NT2/D1 (cell line): ENCODE data around the gene RHBDL1.
"Not testable (repeated sequence)": the region's sequence is repeated elsewhere in the genome, so short reads cannot be mapped to it uniquely, and the experiment has no call there.

Experiments
- DNase-seq: peaks from one replicate; pipeline ENCODE4 v3.0.0-alpha.2; 2011; ENCODE audit warnings: low read depth, low spot score
- H3K27me3 ChIP-seq: 2 replicates; pipeline ENCODE4 v1.6.0; 2011; ENCODE audit warnings: mild to moderate bottlenecking; ENCODE audit not compliant: insufficient read length, insufficient read depth
- H3K36me3 ChIP-seq: 2 replicates; pipeline ENCODE4 v1.6.1; 2011; ENCODE audit warnings: mild to moderate bottlenecking, low read length, mixed read lengths; ENCODE audit not compliant: insufficient read depth, insufficient read length
- H3K4me1 ChIP-seq: 2 replicates; pipeline ENCODE4 v1.5.1; 2011; ENCODE audit not compliant: insufficient read depth, insufficient read length
- H3K4me3 ChIP-seq: 2 replicates; pipeline ENCODE4 v1.5.1; 2011; ENCODE audit warnings: low read depth; ENCODE audit not compliant: insufficient read length
- H3K9ac ChIP-seq: 2 replicates; pipeline ENCODE4 v1.6.0; 2011; ENCODE audit warnings: low read depth; ENCODE audit not compliant: insufficient read length
- H3K9me3 ChIP-seq: 2 replicates; pipeline ENCODE4 v1.5.1; 2011; ENCODE audit warnings: mild to moderate bottlenecking, low read length; ENCODE audit not compliant: insufficient read depth
- SUZ12 ChIP-seq: IDR thresholded peaks from 2 replicates; pipeline ENCODE4 v1.6.1; 2011; ENCODE audit not compliant: insufficient read length, insufficient read depth; ENCODE audit errors: extremely low read depth
- YY1 ChIP-seq: IDR thresholded peaks from 2 replicates; pipeline ENCODE4 v1.6.1; 2011; ENCODE audit not compliant: insufficient read length, insufficient read depth
- ZNF274 ChIP-seq: IDR thresholded peaks from 2 replicates; pipeline ENCODE4 v1.6.1; 2011; ENCODE audit warnings: mild to moderate bottlenecking, low read depth, low read length

RHBDL1 gene

DNA sequence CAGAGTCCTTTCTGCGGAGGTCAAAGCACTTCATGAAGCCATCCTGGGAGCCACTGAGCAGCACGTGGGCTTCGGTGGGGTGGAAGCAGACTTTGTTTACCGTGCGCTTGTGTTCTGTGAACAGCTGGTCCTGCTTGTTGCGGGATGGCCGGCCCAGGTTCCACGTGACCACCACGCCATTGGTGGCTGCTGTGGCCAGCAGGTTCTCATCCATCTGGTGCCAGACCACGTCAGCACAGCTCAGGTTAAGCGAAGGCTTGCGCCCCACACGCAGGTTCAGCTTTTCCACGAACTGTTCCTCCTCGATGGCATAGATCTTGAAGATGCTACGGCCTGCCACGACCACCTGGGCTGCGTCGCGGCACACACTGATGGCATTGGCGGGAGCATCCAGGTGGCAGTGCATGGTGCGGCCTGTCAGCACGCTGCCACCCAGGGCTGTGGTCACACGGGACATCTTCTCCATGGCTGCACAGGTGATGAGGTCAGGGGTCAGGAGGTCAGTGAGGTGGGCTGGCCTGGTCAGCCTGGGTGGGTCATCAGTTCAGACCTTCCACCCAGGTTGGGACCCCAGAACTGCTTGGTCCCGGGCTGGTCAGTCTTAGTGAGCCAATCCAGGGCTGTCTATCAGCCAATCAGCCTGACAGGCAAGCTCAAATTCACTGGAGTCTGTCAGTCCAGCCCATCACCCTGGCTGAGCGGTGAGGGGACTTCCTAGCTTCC is 13.9 kb downstream of the RHBDL1 start:
- H3K9me3 ChIP-seq = no peaks in the 10 kb centered on the region
- peaks cover 28% of the 10 kb centered on the region for H3K27me3 ChIP-seq
- TF ChIP-seq YY1 = no peak
- no peak for TF ChIP-seq ZNF274
- TF ChIP-seq SUZ12 = no peak
- H3K4me3 ChIP-seq = peak overlapping the region; percentile 93
- peaks cover 50% of the 10 kb centered on the region for H3K36me3 ChIP-seq
- H3K4me1 ChIP-seq = peaks cover 15% of the 10 kb centered on the region
- DNase-seq = no peak
- H3K9ac ChIP-seq = peak overlapping the region; percentile 96

DNA sequence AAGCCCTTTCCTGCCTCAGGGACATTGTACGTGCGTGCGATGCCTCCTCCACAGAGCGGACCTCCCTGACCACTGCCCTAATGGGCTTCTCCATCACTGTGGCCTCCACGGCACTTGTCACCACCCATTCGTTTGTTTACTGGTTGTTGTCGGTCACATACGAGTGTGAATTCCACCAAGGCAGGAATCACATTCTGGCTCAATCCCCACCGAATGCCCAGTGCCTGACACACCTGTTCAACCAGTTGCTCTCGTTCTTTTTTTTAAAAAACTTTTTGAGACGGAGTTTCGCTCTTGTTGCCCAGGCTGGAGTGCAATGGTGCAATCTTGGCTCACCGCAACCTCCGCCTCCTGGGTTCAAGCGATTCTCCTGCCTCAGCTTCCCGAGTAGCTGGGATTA is 15.8 kb downstream of the RHBDL1 start:
- Histone ChIP-seq H3K36me3 (peaks cover 33% of the 10 kb centered on the region), H3K4me1 (peaks cover 20% of the 10 kb centered on the region), H3K27me3 (peaks cover 46% of the 10 kb centered on the region)
- not testable (repeated sequence) for H3K9me3 ChIP-seq, H3K9ac ChIP-seq, H3K4me3 ChIP-seq, DNase-seq

DNA sequence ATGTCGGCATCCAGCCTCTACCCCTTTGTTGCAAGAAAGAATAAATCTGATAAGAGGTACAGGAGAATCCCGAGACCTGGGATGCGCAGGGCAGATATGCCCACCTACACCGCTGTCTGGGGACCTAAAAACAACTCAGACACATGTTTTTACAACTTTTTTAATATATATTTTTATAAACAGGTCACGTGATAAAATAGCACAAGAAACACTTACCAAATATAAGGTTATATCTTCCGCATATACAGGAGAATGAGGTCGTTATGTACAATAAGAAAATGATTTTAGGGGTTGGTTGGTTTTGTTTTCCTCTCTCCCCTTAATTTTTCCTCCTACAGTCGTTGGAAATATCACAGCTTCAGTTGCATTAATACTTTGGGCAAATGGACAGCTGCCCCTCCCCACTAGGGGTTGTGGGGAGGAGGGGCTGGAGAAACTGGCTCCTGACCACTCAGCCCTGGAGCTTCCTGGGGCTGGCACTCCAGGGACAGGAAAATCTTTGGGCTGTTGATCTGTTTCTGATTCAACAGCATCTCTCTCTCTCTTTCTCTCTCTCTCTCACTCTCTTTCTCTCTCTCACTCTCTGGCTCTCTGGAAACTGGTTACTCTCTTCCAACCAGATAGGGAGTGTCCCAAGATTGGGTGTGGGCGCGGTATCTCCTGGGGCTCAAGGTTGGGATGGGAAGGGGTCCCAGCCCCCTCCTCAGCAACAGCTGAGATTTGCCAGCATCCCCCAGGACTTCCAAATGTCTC is 17.1 kb downstream of the RHBDL1 start:
- no peak for TF ChIP-seq SUZ12
- no peak for TF ChIP-seq YY1
- no peak for TF ChIP-seq ZNF274
- Histone ChIP-seq H3K9me3 (no peaks in the 10 kb centered on the region), H3K36me3 (peaks cover 20% of the 10 kb centered on the region), H3K4me3 (no peak overlapping the region), H3K9ac (no peak overlapping the region), H3K27me3 (peaks cover 58% of the 10 kb centered on the region), H3K4me1 (peaks cover 17% of the 10 kb centered on the region)
- no peak for DNase-seq

DNA sequence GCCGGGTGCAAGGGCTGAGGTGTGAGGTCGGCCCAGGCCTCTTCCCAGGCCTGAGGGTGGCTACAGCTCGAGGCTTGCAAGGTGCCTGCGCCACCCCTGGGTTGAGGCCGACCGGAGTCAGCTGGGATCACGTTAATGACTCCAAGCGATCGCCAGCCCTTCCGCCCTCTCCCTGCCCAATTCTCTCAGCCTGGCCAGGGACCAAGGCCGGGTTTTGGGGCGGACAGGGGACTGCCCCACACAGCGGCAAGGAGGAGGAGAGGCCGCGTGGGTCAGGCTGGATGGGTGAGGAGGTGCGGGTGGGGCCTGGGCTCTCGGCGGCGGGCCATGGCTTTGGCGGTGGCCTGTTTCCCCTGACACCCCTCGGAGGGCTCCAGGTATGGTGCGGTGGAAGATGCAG is 17.9 kb downstream of the RHBDL1 start:
- Histone ChIP-seq H3K27me3 (peaks cover 64% of the 10 kb centered on the region), H3K4me1 (peaks cover 17% of the 10 kb centered on the region), H3K9ac (no peak overlapping the region), H3K36me3 (peaks cover 11% of the 10 kb centered on the region), H3K9me3 (no peaks in the 10 kb centered on the region), H3K4me3 (no peak overlapping the region)
- DNase-seq = no peak
- TF ChIP-seq ZNF274 (no peak), YY1 (no peak), SUZ12 (no peak)

DNA sequence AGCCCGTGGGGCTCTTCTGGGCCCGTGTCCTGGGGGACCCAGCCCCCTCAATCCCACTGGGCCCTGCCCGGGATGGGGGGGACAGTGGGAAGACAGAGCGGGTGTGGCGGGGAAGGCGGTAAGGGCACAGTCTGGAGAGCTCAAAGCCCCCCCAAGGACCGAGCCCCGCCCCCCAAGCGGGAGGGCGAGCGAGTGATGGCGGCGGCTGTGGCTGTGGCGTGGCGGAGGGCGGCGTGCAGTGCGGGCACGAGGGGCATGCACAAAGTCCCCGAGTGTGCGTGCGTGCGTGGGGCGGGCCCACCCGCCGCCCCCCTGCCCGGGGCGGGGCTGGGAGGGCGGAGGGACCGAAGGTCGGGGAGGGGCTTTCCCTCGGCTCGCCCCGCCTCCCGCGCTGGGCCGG is 18.3 kb downstream of the RHBDL1 start:
- H3K4me1 ChIP-seq = peaks cover 17% of the 10 kb centered on the region
- H3K27me3 ChIP-seq = peaks cover 67% of the 10 kb centered on the region

DNA sequence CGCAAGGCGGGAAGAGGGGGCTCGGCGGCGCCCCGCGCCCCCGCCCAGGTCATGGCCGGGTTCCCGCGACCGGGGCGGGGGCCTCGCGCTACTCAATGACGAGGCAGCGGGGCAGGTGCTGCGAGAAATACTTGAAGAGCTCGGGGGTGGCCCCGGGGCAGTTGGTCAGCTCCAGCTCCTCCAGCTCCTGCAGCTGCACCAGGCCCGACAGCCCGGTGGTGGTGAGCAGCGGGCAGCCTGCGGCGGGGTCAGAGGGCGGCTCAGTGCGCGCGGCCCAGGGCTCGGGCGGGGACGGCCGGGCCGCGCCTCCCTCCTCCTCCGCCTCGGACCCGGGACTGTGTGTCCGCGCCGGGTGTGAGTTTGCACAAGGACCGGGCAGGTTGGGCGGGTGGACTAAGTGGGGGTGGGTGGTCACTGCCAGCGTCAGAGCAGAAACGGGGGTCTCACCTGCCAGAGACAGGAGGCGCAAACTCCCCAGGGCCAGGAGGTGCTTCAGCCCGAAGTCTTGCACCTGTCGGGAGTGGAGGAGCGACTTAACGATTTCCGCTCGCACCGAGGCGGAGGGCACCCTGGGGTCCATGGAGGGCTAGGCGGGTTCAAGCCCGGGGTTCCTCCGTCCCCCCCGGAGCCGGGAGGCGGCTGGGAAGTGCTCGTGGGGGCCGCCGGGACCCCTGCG is 18.9 kb downstream of the RHBDL1 start:
- Histone ChIP-seq H3K9me3 (no peaks in the 10 kb centered on the region), H3K36me3 (peaks cover 2% of the 10 kb centered on the region), H3K27me3 (peaks cover 72% of the 10 kb centered on the region), H3K4me3 (peak overlapping the region; percentile 11), H3K9ac (peak overlapping the region; percentile 70), H3K4me1 (peaks cover 12% of the 10 kb centered on the region)
- DNase-seq = no peak
- TF ChIP-seq SUZ12 (no peak), ZNF274 (no peak), YY1 (no peak)

More for the DNA sequence above, 18.3 kb downstream of the RHBDL1 start:
- Histone ChIP-seq H3K9me3 (no peaks in the 10 kb centered on the region), H3K4me3 (no peak overlapping the region), H3K9ac (no peak overlapping the region), H3K36me3 (peaks cover 7% of the 10 kb centered on the region)
- TF ChIP-seq SUZ12 (no peak), YY1 (no peak), ZNF274 (no peak)
- DNase-seq = no peak

DNA sequence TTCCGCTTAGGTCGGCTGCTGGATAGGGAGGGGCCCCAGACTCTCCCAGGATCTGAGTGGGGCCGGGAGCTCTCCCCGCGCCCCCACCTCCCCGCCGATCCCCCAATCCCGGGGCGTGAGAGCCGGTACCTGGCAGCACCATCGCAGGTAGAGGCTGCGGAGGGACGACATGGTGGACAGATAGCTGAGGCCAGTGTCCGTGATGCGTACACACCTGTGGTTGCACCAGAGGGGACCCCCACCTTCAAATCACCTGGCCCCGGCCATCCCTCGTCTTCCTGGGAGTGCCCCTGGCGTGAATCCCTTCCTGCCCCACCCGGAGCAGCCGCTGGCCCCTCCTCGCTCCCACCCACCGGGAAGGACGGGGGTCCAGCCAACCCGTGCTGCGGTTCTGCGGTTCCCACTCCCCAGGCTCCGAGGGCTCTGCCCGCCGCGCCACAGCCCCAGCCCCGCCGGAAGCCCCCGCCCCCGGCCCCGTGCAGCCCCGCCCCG is 19.4 kb downstream of the RHBDL1 start:
- Histone ChIP-seq H3K9ac (peak overlapping the region; percentile 70), H3K9me3 (no peaks in the 10 kb centered on the region), H3K4me3 (peak overlapping the region; percentile 33), H3K36me3 (no peaks in the 10 kb centered on the region), H3K27me3 (peaks cover 78% of the 10 kb centered on the region), H3K4me1 (peaks cover 7% of the 10 kb centered on the region)
- TF ChIP-seq YY1 (no peak), ZNF274 (no peak), SUZ12 (no peak)
- no peak for DNase-seq
